DMS153 treated with DMSO at 0.1 percent for 48 hours (cell line): ENCODE data around the gene RNF150.
"Not testable (repeated sequence)": the region's sequence is repeated elsewhere in the genome, so short reads cannot be mapped to it uniquely, and the experiment has no call there.

ENCODE experiments used
- DNase-seq: peaks from one replicate; lab custom pipeline; 2025; ENCODE audit not compliant: unreplicated experiment; lab: John Stamatoyannopoulos, UW

Gene RNF150

DNA sequence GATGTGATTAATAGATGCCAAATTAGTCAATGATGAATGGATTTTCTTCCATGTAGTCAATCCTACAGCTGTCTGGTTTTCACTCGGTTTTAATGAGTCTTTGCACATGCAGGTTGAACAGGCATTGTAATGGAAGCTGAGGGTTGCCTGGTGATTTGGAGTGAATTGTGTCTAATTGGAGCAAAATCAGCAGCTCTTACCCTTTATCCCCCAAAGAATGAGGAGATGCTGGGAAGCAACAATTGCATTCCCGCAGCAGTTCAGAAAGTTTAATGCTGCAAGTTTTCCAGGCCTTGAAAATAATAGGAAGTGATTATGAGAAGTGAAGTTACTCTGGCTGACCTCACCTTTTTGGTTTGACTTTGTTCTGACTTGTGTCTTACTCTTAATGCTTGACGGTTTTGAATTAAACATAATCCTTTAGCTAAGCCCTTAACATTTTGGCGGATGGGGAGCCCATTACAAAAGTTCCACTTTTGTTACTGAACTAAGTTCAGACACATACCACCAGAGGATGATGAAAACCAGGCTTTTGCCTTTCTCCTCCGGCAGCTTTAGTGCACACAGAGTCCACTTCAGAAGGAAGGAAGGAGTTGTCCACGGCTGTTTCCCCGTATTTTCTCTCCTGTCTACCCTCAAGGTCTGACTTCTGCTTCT is 298.3 kb downstream of the RNF150 start:
- DNase-seq = no peak

DNA sequence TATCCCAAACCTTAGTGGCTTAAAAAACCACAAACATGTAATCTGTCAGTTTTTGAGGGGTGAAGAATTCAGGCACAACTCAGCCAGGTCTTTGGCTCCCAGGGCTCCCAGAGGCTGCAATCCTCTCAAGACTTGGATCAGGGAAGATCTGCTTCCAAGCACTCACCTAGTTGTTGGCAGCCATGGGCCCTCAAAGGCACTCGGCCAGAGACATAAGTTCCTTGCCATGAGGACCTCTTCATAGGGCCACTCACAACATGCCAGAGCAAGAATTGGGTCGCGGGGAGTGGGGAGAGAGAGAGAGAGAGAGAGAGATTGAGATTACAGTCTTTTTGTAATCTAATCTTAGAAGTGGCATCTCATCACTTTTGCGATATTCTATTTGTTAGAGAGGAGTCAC is 300.0 kb downstream of the RNF150 start:
- no peak for DNase-seq

- no peak for DNase-seq
Observed at GRCh38 chr4:140829825-140830224, 303.4 kb downstream of the RNF150 start.

GRCh38 chr4:140826701-140827027 is 306.6 kb downstream of the RNF150 start:
- no peak for DNase-seq

DNA sequence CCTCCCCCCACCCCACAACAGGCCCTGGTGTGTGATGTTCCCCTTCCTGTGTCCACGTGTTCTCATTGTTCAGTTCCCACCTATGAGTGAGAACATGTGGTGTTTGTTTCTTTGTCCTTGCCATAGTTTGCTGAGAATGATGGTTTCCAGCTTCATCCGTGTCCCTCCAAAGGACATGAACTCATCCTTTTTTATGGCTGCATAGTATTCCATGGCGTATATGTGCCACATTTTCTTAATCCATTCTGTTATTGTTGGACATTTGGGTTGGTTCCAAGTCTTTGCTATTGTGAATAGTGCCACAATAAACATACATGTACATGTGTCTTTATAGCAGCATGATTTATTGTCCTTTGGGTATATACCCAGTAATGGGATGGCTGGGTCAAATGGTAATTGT is 312.7 kb downstream of the RNF150 start:
- DNase-seq = not testable (repeated sequence)

DNA sequence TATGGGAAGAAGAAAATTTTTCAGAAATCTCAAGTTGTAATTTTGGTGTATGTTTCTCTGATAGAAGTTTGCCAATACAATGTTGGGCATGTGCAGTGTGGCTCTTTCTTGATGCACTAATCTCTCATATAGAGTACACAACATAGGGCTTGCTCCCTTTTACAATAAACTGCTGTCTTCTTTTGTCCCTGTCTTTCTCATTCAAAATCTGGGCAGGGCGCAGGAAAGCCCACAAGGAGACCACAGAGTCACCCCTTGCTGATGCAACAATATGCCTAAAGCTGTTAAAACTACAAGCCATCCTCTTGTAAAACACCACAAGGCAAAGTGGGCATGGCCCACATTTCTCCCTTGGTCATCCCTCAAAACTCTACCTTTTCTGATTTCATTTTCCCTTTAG is 313.7 kb downstream of the RNF150 start:
- no peak for DNase-seq

- no peak for DNase-seq
Observed at GRCh38 chr4:140818433-140818832, 314.8 kb downstream of the RNF150 start.

GRCh38 chr4:140816806-140817510 is 316.3 kb downstream of the RNF150 start:
- DNase-seq = no peak

DNA sequence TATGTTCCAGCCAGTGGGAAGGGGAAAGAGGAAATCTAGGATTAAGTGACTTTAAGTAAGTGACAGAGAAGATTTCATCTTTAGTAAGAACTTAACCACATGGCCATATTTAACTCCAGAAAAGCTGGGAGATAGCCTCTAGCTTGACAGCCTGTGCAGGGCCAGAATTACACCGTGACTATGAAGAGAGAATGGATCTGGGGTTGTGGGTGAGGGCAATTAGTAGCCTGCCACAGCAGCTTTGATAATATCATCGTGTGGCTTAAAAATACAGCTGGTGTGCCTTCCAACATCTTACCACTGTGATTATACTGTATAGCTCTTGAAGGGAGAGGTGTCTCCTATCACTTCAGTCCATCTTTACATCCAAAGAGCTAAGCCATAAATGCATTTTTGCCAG is 319.5 kb downstream of the RNF150 start:
- DNase-seq = no peak

DNA sequence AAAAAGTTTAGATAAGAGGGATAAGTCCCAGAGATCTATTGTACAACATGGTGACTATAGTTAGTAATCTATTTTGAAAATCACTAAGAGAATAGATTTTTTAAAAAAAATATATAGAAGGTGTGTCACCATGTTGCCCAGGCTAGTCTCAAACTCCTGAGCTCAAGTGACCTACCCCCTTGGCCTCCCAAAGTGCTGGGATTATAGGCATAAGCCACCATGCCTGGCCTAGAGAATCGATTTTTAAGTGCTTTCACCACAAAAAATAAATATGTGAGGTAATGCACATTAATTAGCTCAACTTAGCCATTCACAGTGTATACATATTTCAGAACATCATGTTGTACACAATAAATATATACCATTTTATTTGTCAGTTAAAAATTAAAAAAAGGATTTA is 320.4 kb downstream of the RNF150 start:
- DNase-seq = no peak

DNA sequence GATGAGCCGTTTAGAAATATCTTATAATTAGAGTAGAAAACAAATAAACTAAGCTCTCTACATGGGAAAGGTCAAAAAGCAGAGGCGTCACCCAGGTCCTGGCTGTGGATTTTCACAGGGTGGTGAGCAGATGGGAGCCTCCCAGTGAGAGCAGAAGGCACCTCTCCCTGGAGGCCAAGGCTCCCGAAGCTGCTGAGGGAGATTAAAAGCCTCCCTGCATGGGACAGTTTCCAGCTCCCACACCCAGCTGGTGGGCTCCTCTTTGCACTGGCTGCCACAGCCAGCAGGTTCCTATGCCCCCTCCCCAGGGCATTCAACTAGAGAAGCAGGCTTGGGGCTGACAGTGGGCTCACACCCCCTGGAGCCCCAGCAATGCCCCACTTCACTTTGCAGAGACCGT is 321.8 kb downstream of the RNF150 start:
- no peak for DNase-seq

- not testable (repeated sequence) for DNase-seq
Observed at GRCh38 chr4:140810591-140811169, 322.6 kb downstream of the RNF150 start.
